Occipital lobe (tissue), 2 donors: Measurements from ENCODE around the gene SMC3. TPM values are rescaled to one million over a fixed set of nuclear protein-coding genes. Genes with fewer than 3 reads are reported as not detected.

Source experiments
- DNase-seq: peaks from one replicate; lab custom pipeline; 2025; lab: John Stamatoyannopoulos, UW
- total RNA-seq: library from RNA; depleted of rRNA; stranded (reverse); fragments of >200 nt; gene quantifications from one replicate; pipeline ENCODE4 v1.2.3, GENCODE V29; 2014

Gene SMC3
- total RNA-seq, 1 donor from 2014 or later: 59.3 TPM

DNA sequence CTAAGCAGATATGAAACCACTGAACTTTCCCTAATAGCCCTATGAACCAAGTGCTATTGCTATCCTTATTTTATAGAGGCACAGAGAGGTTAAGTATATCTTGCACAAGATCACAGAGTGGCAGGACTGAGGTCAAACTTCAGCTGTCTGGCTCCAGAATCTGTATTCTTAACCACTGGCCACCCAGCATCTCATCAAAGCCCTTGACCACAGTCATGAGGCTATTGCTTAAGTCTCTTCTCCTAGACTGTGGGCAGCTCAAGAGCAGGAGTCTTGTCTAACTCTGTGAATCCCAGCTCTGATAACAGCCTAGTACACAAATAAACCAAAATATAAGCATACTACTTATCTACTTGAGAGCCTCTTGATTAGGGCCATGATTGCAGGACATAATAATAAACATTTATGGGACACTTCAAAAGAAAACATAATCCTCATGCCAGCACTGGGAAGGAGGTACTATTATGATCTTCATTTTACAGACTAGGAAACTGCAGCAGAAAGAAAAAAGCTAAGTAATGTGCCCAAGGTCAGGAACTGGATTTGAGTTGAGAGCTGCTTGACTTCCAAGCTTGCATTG is 22.4 kb upstream of the SMC3 start:
- no peak for DNase-seq

DNA sequence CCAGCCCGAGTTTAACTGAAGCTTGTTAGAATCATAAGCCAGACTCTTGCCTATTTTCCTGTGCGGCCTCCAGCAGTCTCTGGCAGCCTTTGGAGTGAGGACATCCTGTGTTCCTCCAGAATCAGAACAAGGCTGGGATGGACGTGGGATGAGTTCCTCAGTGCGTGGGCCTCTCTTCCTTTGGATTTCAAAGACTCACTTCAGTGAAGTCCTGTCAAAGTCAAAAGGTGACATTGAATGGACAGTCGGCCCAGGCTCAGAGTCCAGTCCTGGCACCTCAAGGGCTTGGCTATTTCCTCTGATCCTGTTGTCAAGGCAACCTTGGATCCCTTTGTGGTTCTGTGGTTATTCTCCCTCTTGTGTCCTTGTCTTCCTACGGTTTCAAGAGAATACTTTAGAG is 21.4 kb upstream of the SMC3 start:
- DNase-seq: peak; percentile 18

- DNase-seq: no peak
Measured at GRCh38 chr10:110546499-110547110, 20.9 kb upstream of the SMC3 start.

DNA sequence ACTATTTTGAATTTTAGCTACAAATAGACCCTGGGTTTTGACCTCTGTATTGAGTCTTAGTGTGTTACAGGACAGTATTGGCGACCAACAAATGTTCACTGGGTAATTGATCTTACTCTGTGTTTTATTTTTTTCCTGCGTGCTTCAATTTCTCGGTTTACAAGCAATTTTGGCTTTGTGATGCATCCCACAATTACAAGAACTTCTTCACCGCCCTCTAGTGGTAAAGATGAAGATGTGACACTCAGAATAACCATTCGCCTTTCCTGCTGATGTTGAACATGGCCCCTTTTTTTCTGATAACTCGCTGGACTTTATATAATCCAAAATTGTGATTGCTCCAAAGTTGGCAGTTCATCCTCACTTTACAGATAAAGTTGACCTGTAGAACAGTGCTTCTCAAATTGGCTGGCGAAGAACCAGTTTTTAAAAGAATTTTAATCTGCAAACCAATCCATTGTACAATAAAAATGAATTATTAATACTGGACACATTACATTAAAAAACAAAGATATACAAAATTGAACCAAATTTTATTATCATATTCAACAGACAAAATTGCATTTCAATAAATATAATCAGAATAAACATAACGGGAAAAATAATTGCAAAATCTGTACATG is 20.2 kb upstream of the SMC3 start:
- DNase-seq: no peak

- DNase-seq: no peak
Measured at GRCh38 chr10:110548002-110548401, 19.5 kb upstream of the SMC3 start.

GRCh38 chr10:110549211-110549610 is 18.3 kb upstream of the SMC3 start:
- no peak for DNase-seq

GRCh38 chr10:110553905-110554304 is 13.6 kb upstream of the SMC3 start:
- no peak for DNase-seq

DNA sequence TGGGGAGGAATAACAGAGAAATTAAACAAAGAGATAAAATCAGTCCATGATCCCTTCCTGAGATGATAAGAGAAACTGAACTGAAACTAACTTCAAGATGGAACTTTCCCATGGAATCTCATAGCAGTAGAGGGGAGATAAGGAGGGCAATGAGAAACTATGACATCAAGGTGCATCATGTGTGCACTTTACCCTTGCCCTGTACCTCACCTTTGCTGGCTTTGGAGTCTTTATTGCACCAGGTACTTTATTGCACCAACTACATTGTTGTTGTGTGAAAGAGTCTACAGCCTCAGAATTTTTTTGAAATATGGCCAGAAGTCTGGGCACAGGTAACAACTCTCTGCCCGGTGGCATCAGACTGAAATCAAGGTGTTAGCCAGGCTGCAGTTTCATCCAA is 11.2 kb upstream of the SMC3 start:
- DNase-seq: no peak

GRCh38 chr10:110556969-110557601 is 10.4 kb upstream of the SMC3 start:
- no peak for DNase-seq

- no peak for DNase-seq
Measured at GRCh38 chr10:110558041-110558440, 9.5 kb upstream of the SMC3 start.

- DNase-seq: no peak
Measured at GRCh38 chr10:110560012-110560411, 7.5 kb upstream of the SMC3 start.

DNA sequence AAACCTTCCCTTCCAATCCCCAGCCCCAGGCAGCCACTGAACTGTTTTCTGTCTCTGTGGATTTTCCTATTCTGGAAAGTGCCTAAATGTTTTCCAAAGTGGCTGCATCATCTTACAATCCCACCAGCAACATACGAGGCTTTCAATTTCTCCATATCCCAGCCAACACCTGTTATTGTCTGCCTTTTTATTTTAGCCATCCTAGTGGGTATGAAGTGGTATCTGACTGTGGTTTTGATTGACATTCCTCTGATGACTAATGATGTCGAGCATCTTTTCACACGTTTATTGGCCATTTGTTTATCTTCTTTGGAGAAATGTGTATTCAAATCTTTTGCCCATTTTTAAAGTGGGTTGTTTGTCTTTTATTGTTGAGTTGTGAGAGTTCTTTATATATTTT is 6.2 kb upstream of the SMC3 start:
- DNase-seq: no peak

DNA sequence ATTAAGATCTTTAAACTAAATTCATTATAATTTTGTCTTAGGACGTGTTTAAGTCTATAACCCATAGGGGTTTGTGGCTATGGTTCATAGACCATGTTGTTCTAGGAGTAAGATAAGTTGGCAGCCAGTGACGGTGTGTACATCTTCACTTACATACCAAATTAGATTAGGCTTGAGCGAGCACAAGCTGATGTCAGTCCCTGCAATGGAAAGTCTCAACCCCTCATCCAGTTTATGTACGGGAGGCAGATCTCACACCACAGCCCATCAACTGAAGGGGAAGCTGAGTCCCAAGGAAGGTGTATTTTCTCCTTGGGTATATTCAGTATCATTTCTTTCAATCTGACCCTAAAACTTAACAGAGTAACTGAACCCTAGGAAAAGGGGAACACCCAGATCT is 5.1 kb upstream of the SMC3 start:
- DNase-seq: no peak

- DNase-seq: no peak
Measured at GRCh38 chr10:110563132-110563531, 4.4 kb upstream of the SMC3 start.

DNA sequence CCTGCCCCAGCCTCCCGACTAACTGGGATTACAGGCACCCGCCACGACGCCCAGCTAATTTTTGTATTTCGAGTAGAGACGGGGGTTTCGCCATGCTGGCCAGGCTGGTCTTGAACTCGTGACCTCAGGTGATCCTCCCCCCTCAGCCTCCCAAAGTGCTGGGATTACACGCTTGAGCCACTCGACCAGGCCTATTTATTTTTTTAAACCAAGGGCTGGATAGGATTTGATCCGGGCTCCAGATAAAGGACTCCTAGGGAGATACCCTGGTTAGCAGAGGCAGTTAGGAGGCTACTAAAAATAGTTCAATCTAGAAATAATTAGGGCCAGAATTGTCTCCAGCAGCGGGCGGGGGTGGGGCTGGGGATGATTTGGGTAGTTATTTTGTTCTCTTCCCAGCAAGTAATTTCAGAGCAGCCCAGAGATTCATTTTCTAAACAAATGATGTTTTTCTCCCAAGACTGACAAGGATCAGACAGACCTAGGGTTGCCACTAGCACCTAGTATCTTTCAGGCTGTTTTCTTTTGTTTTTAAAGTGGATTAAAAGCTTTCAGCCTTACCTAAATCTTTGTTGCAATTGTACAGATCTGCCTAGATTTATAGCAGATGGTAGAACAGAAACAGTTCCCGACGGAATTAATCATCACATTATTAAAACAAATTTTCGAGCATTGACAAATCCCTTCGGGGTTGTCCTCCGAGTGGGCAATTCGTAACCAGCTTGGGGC is 859 bp upstream of the SMC3 start:
- DNase-seq: no peak

DNA sequence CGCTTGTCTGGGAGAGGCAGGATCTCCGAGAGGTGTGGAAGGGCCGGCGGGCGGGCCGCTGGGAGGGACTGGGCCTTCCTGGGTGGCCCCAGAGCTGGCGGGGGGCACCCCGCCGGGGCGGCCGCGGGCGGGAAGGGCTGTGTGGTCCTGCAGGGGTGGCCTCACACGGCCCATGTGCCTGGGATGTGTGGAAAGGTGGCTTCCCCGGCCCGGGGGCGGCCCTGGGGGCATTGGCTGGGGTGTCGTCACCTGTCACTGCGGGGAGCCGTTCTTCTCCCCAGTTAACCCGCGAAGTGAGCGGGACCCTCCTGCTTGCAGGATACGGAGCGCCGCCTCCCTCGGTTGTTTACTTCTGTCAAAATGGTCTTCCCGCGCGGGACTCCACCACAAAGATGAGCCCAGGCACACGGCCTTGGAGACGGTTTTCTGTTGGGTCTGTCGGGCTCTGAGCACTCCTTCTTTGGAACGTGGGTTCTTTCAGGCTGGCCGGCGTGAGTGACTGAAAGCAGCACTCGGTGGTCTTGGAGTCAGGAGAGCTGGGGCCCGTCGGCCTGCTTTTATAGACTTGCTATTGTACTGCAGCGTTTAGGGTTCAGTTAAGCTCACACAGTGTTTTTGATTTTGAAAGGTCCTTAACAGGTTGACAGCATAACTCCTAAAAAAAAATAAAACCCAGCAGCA is 700 bp downstream of the SMC3 start:
- peak; percentile 62 for DNase-seq

DNA sequence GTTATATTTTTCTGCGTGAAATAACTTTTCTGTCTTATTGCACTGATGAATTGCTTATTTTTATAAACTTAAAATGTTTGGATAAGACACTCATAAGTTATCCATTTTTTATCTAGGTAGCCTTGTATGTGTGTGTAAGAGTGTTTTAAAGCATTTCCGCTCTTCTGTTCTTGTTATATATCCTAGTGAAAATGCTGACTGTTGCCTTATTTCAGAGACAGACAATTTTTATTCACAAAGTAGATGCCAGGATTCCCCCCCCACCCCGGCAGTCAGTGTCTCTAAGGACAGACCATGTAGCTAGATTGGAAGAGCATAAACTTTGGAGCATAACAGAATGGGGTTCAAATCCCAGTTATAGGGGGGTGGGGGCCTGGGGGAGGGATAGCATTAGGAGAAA is 1.6 kb downstream of the SMC3 start:
- DNase-seq: no peak

DNA sequence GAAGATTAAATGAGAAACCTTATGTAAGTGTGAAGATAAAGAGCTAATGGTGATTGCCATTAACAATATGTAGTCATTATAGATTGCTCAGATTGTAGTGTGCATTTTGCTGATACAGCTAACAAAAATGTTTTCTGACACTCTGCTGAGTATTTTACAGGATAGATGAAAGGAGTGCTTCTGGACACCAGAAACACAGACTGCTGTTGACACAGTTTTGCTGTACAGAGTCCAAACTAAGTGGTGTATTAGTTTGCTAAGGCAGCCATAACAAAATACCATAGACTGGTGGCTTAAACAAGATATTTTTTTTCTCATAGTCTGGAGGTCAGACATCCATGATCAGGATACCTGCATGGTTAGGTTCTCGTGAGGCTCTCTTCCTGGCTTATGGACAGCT is 2.2 kb downstream of the SMC3 start:
- DNase-seq: no peak

GRCh38 chr10:110571093-110571743 is 3.7 kb downstream of the SMC3 start:
- DNase-seq: no peak

DNA sequence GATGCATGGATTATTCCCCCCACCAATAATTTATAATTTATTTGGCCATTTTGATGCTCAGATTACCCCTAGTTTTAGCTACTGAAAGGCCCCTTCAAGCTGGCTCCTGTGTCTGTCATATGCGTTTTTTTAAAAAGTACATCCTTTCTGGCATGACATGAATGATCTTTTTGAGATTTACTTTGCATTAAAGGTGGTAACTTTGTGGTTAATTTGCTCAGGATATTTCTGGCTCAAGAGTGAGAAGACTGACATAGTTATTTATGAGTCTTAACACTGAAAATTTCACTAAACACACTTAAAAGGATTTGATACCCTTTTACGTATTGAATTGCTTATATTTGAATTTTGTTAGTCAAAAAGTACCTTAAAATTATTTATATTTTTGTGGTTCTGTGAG is 5.4 kb downstream of the SMC3 start:
- no peak for DNase-seq

- no peak for DNase-seq
Measured at GRCh38 chr10:110574420-110574819, 6.9 kb downstream of the SMC3 start.
